HG02642 (cell line): ENCODE data around the gene GP5.

Experiments used
- ATAC-seq: cut with Tn5 transposase; IDR thresholded peaks from one replicate; pipeline ENCODE4 v1.9.1; 2021; ENCODE audit warnings: mild to moderate bottlenecking; ENCODE audit not compliant: unreplicated experiment, poor library complexity

GP5 gene

GRCh38 chr3:194399166-194399565, at the start of gene GP5:
Gene GP5 (minus strand): TSS chr3:194399266. CDS start chr3:194398282, 984 bp downstream.
- ATAC-seq: no peak

- ATAC-seq: no peak
These were observed 48.6 kb upstream of the GP5 start for GRCh38 chr3:194447657-194448056.

- ATAC-seq: no peak
These were observed 48.1 kb upstream of the GP5 start for GRCh38 chr3:194447161-194447560.

GRCh38 chr3:194446754-194447153, 47.7 kb upstream of the GP5 start:
- no peak for ATAC-seq

GRCh38 chr3:194446172-194446571, 47.1 kb upstream of the GP5 start:
- ATAC-seq: no peak

DNA sequence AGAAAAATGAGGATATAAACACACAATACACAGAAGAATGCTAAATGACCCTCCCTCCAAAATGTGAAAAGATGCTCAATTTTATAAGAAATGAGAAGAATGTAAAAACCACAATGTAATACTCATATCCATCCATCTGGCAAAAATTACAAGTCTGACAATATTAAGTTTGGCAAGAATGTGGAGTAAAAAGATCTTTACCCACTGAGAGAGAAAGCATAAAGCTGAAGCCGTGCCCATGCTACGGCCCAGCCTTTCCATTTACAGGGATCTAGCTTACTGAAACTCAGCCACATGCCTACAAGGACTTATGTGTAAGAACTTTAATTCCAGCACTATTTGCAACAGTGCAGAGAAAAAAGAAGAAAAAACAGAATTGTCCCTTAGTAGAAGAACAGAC, 44.8 kb upstream of the GP5 start:
- no peak for ATAC-seq

GRCh38 chr3:194440756-194441155, 41.7 kb upstream of the GP5 start:
- no peak for ATAC-seq

GRCh38 chr3:194439881-194440550, 41.0 kb upstream of the GP5 start:
- ATAC-seq: no peak

- ATAC-seq: no peak
These were observed 35.4 kb upstream of the GP5 start for GRCh38 chr3:194434503-194434902.

DNA sequence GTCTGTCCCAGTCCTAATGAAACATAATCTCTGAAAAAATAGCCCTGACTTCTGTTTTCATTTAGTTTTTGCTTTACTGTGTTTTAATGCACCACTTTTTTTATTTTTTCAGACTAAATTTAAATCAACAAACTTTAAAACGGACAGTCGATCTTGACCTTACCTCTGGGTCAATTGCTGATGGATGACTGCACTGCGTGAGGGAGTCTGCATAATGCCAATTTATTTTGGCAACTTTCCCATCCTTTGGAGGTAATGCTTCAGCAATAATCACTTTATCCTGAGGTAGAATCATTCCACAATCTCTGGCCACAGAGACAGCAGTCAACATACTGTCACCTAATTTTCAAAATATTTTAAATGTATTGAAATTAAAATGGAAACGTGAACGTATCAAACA, 32.5 kb upstream of the GP5 start:
- no peak for ATAC-seq

GRCh38 chr3:194425399-194425798, 26.3 kb upstream of the GP5 start:
- no peak for ATAC-seq

DNA sequence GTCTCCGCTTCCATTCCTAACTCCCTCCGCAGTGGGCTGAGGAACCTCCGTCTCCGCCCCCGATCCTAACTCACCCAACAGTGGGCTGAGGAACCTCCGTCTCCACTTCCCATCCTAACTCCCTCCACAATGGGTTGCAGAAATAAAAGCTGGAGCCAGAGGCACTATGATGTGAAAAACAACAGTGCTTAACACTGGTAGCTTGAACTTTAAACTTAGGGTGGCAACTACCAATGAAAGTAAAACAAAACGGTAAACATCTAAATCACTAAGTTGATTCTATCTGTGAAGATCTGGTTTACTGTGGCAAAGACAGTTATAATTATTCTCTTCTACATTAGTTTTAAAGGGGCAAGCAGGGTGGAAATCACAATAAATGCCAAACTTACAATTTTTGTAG, 25.9 kb upstream of the GP5 start:
- no peak for ATAC-seq

GRCh38 chr3:194424373-194424772, 25.3 kb upstream of the GP5 start:
- no peak for ATAC-seq

DNA sequence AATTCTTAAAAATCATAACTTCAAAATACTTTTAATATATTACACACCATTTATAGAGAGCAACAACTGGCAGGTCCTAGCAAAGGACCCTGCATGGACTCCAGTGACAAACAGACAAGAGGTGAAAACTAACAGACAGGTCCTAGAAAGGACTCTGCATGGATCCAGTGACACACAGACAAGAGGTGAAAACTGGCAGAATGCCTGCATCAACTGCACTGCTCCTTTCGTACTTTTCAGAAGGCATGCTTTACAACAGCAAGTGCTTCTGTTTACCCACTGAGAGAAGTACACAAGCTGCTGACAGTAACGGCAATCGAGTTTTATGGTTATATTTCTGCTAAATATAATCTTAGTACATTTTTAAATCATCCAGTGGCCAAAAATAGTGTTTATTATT, 24.3 kb upstream of the GP5 start:
- ATAC-seq: no peak

DNA sequence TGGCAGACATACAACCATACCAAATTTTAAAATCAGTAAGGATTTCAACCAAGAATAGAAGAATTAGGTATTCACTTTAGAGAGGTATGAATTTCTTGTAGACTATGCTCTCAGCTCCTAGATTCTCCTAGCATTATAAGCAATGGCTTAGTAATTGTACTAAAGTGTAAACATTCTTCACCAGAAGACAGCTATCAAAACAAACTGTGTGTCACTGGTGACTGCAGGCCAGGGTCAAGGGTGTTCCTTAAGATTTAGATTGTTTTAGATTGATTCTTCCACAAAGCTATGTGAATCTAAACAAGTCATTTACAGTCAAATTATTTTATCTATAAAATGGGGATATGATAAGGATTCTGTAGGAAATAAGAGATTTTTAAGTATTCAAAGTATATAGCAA, 23.1 kb upstream of the GP5 start:
- ATAC-seq: no peak

GRCh38 chr3:194418671-194419070, 19.6 kb upstream of the GP5 start:
- no peak for ATAC-seq

DNA sequence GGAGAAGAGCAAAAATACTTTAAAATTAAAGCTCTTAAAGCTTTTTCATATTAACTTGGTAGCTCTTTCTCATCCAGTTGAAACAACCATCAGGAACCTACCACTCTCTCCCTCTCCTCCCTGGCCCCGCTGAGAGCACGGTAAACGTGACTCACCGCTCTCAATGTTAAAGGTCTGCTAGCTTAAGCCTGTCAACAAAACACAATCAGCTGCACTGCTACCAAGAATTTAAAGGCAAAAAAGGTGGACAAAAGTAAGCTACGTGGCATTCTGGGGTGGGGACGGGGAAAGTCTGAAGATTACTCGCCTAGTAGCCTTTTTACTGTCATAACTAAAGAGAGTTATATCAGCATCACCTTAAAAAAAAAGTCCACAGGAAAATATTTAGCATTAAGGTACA, 8.4 kb upstream of the GP5 start:
- no peak for ATAC-seq

DNA sequence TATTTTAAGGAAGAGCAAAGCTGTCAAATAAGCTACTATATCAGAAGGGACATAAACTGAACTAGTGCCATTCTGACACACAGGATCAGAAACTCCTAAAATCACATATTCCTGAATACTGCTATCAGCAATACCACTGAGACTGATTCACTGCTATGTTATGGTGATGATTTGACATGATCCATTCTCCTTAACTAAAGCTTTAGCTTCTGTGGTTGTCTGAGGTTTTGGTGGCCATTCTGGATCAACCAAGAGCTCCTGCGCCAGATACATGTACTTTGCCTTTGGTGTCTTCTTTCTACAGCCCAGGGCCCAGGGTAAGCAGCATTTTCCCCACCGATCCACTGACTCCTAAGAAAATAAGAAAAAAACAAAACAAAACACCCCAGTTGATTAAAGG, 6.7 kb upstream of the GP5 start:
- no peak for ATAC-seq

DNA sequence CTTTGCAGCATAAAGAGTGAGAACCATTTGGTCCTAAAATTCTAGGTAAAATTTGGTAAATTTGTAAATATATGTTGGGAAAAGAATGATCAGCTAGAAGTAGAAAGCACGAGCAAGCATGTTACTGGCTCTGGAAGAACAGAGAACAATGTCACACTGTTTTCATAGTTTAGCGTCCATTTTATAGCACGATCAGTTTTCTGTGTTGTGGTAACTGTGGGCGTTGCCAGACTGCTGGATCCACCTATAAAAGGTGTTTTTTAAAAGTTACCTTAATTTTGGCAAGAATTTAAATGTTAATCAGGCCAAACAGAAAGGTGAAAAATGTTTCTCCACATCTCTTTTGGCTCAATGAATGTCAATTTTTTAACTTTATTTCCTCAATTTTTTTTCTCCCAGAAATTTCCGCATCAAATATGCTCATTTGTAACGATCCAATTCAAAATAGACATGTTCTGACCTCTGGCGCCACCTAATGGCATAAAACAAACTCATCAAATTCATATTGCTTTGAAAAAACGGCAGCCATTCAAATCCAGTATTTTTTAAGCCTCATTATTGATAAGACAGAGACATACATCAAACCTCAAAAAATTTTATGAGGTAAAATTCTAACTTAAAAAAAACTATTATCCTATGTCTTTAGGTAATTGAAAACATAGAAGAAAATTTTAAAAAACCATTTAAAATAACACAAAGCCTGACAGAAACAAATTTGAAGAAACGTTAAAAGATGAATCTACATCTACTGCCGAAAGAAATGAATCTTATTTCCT, 5.5 kb upstream of the GP5 start:
- ATAC-seq: no peak

GRCh38 chr3:194401868-194402329, 2.8 kb upstream of the GP5 start:
- no peak for ATAC-seq

GRCh38 chr3:194401346-194401745, 2.3 kb upstream of the GP5 start:
- ATAC-seq: no peak

DNA sequence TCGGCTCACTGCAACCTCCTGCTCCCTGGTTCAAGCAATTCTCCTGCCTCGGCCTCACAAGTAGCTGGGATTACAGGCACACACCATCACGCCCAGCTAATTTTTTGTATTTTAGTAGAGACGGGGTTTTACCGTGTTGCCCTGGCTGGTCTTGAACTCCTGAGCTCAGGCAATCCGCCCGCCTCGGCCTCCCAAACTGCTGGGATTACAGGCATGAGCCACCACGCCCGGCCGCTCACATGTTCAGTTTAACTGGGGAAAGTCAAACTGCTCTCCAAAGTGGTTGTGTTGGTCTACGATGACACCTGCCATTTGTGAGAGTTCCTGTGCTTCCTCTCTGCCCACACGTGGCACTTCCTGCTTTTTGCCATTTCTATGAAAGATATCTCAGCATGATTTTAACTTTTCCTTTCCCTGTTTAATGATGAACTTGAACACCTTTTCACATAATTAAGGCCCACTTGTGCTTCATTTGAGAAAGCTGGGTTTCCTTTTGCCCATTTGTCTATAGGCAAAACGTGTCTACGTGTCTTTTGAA, 877 bp upstream of the GP5 start:
- no peak for ATAC-seq
